Cardiac fibroblast (primary cell): ENCODE results near the gene NCOA1.
"Not testable (repeated sequence)": the region's sequence is repeated elsewhere in the genome, so short reads cannot be mapped to it uniquely, and the experiment has no call there.

Experiments
- DNase-seq, 2 donors: peaks; one replicate each; pipeline versions ENCODE4 v3.0.0 to v3.0.0-alpha.2; 2010; ENCODE audit warnings: low read depth in 2 of 2
- H3K4me3 ChIP-seq, 2 donors: replicated peaks in 1 of 2; 1 replicate in 1 of 2; 2 replicates in 1 of 2; pipeline ENCODE4 v1.5.1; 2011; ENCODE audit warnings: low read depth in 2 of 2, low read length in 2 of 2, mild to moderate bottlenecking in 2 of 2, moderate library complexity in 1 of 2
- CTCF ChIP-seq: IDR thresholded peaks from one replicate; pipeline ENCODE4 v1.5.1; 2011; ENCODE audit warnings: low read depth, mild to moderate bottlenecking, low read length, inconsistent platforms

NCOA1 gene

GRCh38 chr2:24520175-24520574 lies 29.1 kb downstream of the NCOA1 start:
- no peak for TF ChIP-seq CTCF

DNA sequence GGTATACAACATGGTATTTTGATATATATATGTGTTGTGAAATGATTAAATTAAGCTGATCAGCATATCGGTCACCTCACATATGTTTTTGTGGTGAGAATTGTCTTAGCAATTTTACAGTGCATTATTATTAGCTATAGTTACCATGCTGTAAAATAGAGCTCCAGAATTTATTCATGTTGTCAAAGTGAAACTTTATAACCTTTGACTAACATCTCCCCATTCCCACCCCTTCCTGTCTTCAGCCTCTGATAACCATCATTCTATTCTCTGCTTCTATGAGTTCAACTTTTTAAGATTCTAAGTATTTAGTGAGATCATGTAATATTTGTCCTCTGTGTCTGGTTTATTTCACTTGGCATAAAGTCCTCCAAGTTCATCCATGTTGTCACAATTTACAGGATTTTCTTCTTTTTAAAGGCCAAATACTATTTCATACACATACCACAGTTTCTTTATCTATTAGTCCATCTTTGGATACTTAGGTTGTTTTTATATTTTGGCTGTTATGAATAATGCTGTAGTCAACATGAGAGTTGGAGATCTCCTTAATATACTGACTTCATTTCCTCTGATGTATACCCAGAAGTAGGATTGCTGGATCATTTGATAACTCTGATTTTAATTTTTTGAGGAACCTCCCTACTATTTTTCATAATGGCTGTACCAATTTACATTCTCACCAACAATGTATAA lies 30.3 kb downstream of the NCOA1 start:
- no peak overlapping the region for H3K4me3 ChIP-seq
- TF ChIP-seq CTCF = no peak
- DNase-seq = no peak

More at GRCh38 chr2:24520175-24520574, 29.1 kb downstream of the NCOA1 start:
- DNase-seq = no peak
- H3K4me3 ChIP-seq = no peak overlapping the region

- no peak for DNase-seq
- TF ChIP-seq CTCF = no peak
- no peak overlapping the region for H3K4me3 ChIP-seq
Observed at GRCh38 chr2:24521975-24522639, 31.1 kb downstream of the NCOA1 start.

GRCh38 chr2:24527536-24527935 lies 36.5 kb downstream of the NCOA1 start:
- TF ChIP-seq CTCF = no peak
- DNase-seq = no peak
- H3K4me3 ChIP-seq = no peak overlapping the region

- no peak for DNase-seq
- H3K4me3 ChIP-seq = no peak overlapping the region
- TF ChIP-seq CTCF = no peak
Observed at GRCh38 chr2:24530796-24531195, 39.7 kb downstream of the NCOA1 start.

DNA sequence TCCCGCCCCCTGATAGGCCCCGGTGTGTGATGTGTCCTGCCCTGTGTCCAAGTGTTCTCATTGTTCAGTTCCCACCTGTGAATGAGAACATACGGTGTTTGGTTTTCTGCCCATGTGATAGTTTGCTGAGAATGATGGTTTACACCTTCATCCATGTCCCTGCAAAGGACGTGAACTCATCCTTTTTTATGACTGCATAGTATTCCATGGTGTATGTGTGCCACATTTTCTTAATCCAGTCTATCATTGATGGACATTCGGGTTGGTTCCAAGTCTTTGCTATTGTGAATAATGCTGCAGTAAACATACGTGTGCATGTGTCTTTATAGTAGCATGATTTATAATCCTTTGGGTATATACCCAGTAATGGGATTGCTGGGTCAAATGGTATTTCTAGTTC lies 40.6 kb downstream of the NCOA1 start:
- not testable (repeated sequence) for H3K4me3 ChIP-seq, DNase-seq

DNA sequence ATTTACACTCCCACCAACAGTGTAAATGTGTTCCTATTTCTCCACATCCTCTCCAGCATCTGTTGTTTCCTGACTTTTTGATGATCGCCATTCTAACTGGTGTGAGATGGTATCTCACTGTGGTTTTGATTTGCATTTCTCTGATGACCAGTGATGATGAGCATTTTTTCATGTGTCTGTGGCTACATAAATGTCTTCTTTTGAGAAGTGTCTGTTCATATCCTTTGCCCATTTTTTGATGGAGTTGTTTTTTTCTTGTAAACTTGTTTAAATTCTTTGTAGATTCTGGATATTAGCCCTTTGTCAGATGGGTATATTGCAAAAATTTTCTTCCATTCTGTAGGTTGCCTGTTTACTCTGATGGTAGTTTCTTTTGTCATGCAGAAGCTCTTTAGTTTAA lies 41.0 kb downstream of the NCOA1 start:
- not testable (repeated sequence) for H3K4me3 ChIP-seq, DNase-seq

DNA sequence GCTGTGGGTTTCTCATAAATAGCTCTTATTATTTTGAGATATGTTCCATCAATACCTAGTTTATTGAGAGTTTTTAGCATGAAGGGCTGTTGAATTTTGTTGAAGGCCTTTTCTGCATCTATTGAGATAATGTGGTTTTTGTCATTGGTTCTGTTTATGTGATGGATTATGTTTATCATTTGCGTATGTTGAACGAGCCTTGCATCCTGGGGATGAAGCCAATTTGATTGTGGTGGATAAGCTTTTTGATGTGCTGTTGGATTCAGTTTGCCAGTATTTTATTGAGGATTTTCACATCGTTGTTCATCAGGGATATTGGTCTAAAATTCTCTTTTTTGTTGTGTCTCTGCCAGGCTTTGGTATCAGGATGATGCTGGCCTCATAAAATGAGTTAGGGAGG lies 42.5 kb downstream of the NCOA1 start:
- H3K4me3 ChIP-seq, DNase-seq: not testable (repeated sequence)
